Measurements from ENCODE around the gene ITGA3. TPM values are rescaled to one million over a fixed set of nuclear protein-coding genes. Genes with fewer than 3 reads are reported as not detected.

ITGA3 gene
- total RNA-seq, 1 experiment from 2014 or later: 392 TPM

DNA sequence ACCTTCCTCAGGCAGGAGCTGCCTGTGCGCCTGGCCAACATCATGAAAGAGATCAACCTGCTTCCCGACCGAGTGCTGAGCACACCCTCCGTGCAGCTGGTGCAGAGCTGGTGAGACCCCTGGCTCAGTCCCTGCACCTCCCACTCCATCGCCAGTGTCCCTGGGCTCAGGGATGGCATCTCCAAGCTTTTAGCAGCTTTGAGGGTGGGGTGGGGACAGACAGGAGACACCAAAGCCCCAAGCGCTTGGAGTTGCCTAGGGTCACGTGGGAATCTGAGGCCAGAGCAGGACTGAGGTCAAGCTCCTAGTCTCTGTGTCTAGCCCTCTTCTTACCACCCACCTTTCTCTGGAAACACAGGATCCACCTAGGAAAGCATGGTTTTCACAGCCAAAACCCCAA, 41.5 kb downstream of the ITGA3 start:
- peaks cover 39 to 62% of the 10 kb centered on the region in 2 experiments for H3K4me1 ChIP-seq (ENCODE audit: control insufficient read depth in 1 of 2, insufficient read depth in 2 of 2, low read length in 2 of 2)
- H3K4me2 ChIP-seq (ENCODE audit: low read length): no peak overlapping the region
- DNase-seq (ENCODE audit: low read depth, low spot score) (no peak), ATAC-seq (no peak)
- H3K27me3 ChIP-seq (ENCODE audit: insufficient read depth, low read length): no peaks in the 10 kb centered on the region
- no peak overlapping the region for H3K27ac ChIP-seq (ENCODE audit: low read depth, low read length)
- ChIA-PET RAD21 (ENCODE audit: low non-redundant PET in 1 of 2, low total read pairs in 2 of 2, uncharacterized antibody in 2 of 2, unreplicated experiment in 2 of 2) (no interaction called here), POLR2A (no interaction called here), CTCF (interaction anchor here (0.9 kb wide), 1 partner anchor 17 kb away, joined by 3 read pairs; no protein-coding TSS in a partner anchor)
- no peak overlapping the region for H3K4me3 ChIP-seq (replicated peaks in 1 of 2; ENCODE audit: low read depth in 1 of 2, low read length in 2 of 2)
- no peaks in the 10 kb centered on the region for H4K20me1 ChIP-seq (ENCODE audit: insufficient read depth)
- H2AFZ ChIP-seq (ENCODE audit: low read depth, low read length, poor library complexity, severe bottlenecking): no peak overlapping the region
- BruUV-seq (replicated peaks): no TSS peak
- H3K9me3 ChIP-seq (ENCODE audit: control insufficient read depth in 1 of 2, insufficient read depth in 1 of 2, low read depth in 1 of 2, low read length in 2 of 2): no peaks in the 10 kb centered on the region
- 0 out of 2 replicates have a peak, but pooled peaks cover 6% of the 10 kb centered on the region for H3K79me2 ChIP-seq (ENCODE audit: insufficient read depth, low read length)
- peaks cover 0 to 7% of the 10 kb centered on the region in 2 experiments; a peak in 2 of 4 replicates for H3K36me3 ChIP-seq (ENCODE audit: control insufficient read depth in 1 of 2, insufficient read depth in 2 of 2, low read length in 2 of 2)
- TF ChIP-seq, protein P1, sequence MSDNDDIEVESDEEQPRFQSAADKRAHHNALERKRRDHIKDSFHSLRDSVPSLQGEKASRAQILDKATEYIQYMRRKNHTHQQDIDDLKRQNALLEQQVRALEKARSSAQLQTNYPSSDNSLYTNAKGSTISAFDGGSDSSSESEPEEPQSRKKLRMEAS (IDR thresholded peaks at IDR 0.05): no peak
- no peak for TF ChIP-seq EGR1 (IDR thresholded peaks at IDR 0.05; ENCODE audit: low read depth)
- TF ChIP-seq, protein P2, sequence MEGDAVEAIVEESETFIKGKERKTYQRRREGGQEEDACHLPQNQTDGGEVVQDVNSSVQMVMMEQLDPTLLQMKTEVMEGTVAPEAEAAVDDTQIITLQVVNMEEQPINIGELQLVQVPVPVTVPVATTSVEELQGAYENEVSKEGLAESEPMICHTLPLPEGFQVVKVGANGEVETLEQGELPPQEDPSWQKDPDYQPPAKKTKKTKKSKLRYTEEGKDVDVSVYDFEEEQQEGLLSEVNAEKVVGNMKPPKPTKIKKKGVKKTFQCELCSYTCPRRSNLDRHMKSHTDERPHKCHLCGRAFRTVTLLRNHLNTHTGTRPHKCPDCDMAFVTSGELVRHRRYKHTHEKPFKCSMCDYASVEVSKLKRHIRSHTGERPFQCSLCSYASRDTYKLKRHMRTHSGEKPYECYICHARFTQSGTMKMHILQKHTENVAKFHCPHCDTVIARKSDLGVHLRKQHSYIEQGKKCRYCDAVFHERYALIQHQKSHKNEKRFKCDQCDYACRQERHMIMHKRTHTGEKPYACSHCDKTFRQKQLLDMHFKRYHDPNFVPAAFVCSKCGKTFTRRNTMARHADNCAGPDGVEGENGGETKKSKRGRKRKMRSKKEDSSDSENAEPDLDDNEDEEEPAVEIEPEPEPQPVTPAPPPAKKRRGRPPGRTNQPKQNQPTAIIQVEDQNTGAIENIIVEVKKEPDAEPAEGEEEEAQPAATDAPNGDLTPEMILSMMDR (IDR thresholded peaks at IDR 0.05 in 2 of 3, conservative IDR thresholded peaks at IDR 0.05 in 1 of 3; ENCODE audit: borderline replicate concordance in 1 of 3, insufficient read depth in 1 of 3, low read depth in 2 of 3, low read length in 2 of 3): no peak
- no peak for TF ChIP-seq TCF7L2 (IDR thresholded peaks at IDR 0.05; ENCODE audit: borderline replicate concordance, extremely low read depth, insufficient read depth, insufficient read length)
- TF ChIP-seq SRF (IDR thresholded peaks at IDR 0.05; ENCODE audit: low read depth): no peak
- TF ChIP-seq, protein P3, sequence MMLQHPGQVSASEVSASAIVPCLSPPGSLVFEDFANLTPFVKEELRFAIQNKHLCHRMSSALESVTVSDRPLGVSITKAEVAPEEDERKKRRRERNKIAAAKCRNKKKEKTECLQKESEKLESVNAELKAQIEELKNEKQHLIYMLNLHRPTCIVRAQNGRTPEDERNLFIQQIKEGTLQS (IDR thresholded peaks at IDR 0.05): no peak
- no peak for TF ChIP-seq POLR2AphosphoS5 (IDR thresholded peaks at IDR 0.05; ENCODE audit: low read depth, low read length)
- TF ChIP-seq, protein P4, sequence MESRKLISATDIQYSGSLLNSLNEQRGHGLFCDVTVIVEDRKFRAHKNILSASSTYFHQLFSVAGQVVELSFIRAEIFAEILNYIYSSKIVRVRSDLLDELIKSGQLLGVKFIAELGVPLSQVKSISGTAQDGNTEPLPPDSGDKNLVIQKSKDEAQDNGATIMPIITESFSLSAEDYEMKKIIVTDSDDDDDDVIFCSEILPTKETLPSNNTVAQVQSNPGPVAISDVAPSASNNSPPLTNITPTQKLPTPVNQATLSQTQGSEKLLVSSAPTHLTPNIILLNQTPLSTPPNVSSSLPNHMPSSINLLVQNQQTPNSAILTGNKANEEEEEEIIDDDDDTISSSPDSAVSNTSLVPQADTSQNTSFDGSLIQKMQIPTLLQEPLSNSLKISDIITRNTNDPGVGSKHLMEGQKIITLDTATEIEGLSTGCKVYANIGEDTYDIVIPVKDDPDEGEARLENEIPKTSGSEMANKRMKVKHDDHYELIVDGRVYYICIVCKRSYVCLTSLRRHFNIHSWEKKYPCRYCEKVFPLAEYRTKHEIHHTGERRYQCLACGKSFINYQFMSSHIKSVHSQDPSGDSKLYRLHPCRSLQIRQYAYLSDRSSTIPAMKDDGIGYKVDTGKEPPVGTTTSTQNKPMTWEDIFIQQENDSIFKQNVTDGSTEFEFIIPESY (IDR thresholded peaks at IDR 0.05; ENCODE audit: extremely low read depth, insufficient replicate concordance, low read length): no peak
- TF ChIP-seq SIN3A (IDR thresholded peaks at IDR 0.05; ENCODE audit: low read depth): no peak
- TF ChIP-seq, protein P5, sequence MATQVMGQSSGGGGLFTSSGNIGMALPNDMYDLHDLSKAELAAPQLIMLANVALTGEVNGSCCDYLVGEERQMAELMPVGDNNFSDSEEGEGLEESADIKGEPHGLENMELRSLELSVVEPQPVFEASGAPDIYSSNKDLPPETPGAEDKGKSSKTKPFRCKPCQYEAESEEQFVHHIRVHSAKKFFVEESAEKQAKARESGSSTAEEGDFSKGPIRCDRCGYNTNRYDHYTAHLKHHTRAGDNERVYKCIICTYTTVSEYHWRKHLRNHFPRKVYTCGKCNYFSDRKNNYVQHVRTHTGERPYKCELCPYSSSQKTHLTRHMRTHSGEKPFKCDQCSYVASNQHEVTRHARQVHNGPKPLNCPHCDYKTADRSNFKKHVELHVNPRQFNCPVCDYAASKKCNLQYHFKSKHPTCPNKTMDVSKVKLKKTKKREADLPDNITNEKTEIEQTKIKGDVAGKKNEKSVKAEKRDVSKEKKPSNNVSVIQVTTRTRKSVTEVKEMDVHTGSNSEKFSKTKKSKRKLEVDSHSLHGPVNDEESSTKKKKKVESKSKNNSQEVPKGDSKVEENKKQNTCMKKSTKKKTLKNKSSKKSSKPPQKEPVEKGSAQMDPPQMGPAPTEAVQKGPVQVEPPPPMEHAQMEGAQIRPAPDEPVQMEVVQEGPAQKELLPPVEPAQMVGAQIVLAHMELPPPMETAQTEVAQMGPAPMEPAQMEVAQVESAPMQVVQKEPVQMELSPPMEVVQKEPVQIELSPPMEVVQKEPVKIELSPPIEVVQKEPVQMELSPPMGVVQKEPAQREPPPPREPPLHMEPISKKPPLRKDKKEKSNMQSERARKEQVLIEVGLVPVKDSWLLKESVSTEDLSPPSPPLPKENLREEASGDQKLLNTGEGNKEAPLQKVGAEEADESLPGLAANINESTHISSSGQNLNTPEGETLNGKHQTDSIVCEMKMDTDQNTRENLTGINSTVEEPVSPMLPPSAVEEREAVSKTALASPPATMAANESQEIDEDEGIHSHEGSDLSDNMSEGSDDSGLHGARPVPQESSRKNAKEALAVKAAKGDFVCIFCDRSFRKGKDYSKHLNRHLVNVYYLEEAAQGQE (IDR thresholded peaks at IDR 0.05; ENCODE audit: low read depth): no peak
- TF ChIP-seq FOSL1 (IDR thresholded peaks at IDR 0.05; ENCODE audit: low read depth): no peak
- no peak for TF ChIP-seq ZNF274 (IDR thresholded peaks at IDR 0.05; ENCODE audit: low read depth, low read length)
- TF ChIP-seq YY1 (IDR thresholded peaks at IDR 0.05; ENCODE audit: extremely low read depth, insufficient replicate concordance, low read depth, low read length): no peak
- TF ChIP-seq ELF1 (IDR thresholded peaks at IDR 0.05; ENCODE audit: borderline replicate concordance, low read depth): no peak
- no peak for TF ChIP-seq CBX3 (IDR thresholded peaks at IDR 0.05; ENCODE audit: low read depth)
- no peak for TF ChIP-seq POLR2A (IDR thresholded peaks at IDR 0.05; ENCODE audit: borderline replicate concordance, extremely low read depth, insufficient read depth, insufficient read length)
- no peak for TF ChIP-seq ZFX (IDR thresholded peaks at IDR 0.05)
- no peak overlapping the region for H3K9ac ChIP-seq (ENCODE audit: low read length)
- H3K9me2 ChIP-seq (ENCODE audit: insufficient read depth): no peaks in the 10 kb centered on the region
- intact Hi-C loops (cut with micrococcal nuclease): no loop called here
